Rectal smooth muscle tissue (tissue), 1 donor: Measurements from ENCODE around the gene AK8.

Experiments
- H3K27ac ChIP-seq: one replicate; pipeline ENCODE4 v1.7.0; 2013; ENCODE audit warnings: low read depth, low read length, inconsistent platforms
- H3K27me3 ChIP-seq: one replicate; pipeline ENCODE4 v1.7.0; 2013; ENCODE audit warnings: low read length; ENCODE audit not compliant: control insufficient read depth, insufficient read depth
- H3K36me3 ChIP-seq: one replicate; pipeline ENCODE4 v1.7.0; 2013; ENCODE audit warnings: low read length; ENCODE audit not compliant: control insufficient read depth, insufficient read depth
- H3K4me1 ChIP-seq: one replicate; pipeline ENCODE4 v1.7.0; 2013; ENCODE audit warnings: low read length; ENCODE audit not compliant: control insufficient read depth, insufficient read depth
- H3K4me3 ChIP-seq: one replicate; pipeline ENCODE4 v1.7.0; 2013; ENCODE audit warnings: low read length
- H3K9ac ChIP-seq: one replicate; pipeline ENCODE4 v1.7.0; 2013; ENCODE audit warnings: low read length

Gene AK8

GRCh38 chr9:132763574-132763973 lies 114.5 kb downstream of the AK8 start:
- H3K27me3 ChIP-seq = no peaks in the 10 kb centered on the region
- no peaks in the 10 kb centered on the region for H3K4me1 ChIP-seq
- H3K9ac ChIP-seq = no peak overlapping the region
- H3K4me3 ChIP-seq = no peak overlapping the region
- H3K36me3 ChIP-seq = no peaks in the 10 kb centered on the region
- no peak overlapping the region for H3K27ac ChIP-seq

GRCh38 chr9:132762896-132763295 lies 115.2 kb downstream of the AK8 start:
- no peak overlapping the region for H3K4me3 ChIP-seq
- H3K27ac ChIP-seq = no peak overlapping the region
- no peaks in the 10 kb centered on the region for H3K4me1 ChIP-seq
- no peaks in the 10 kb centered on the region for H3K36me3 ChIP-seq
- no peaks in the 10 kb centered on the region for H3K27me3 ChIP-seq
- no peak overlapping the region for H3K9ac ChIP-seq

GRCh38 chr9:132761602-132762001 lies 116.5 kb downstream of the AK8 start:
- no peak overlapping the region for H3K9ac ChIP-seq
- no peak overlapping the region for H3K4me3 ChIP-seq
- H3K4me1 ChIP-seq = no peaks in the 10 kb centered on the region
- no peaks in the 10 kb centered on the region for H3K36me3 ChIP-seq
- H3K27me3 ChIP-seq = no peaks in the 10 kb centered on the region
- no peak overlapping the region for H3K27ac ChIP-seq

- Histone ChIP-seq H3K27ac (no peak overlapping the region), H3K9ac (no peak overlapping the region), H3K4me3 (no peak overlapping the region), H3K27me3 (no peaks in the 10 kb centered on the region), H3K4me1 (no peaks in the 10 kb centered on the region), H3K36me3 (no peaks in the 10 kb centered on the region)
Observed at GRCh38 chr9:132760057-132760456, 118.0 kb downstream of the AK8 start.

- Histone ChIP-seq H3K4me1 (no peaks in the 10 kb centered on the region), H3K4me3 (no peak overlapping the region), H3K36me3 (no peaks in the 10 kb centered on the region), H3K9ac (no peak overlapping the region), H3K27ac (no peak overlapping the region), H3K27me3 (no peaks in the 10 kb centered on the region)
Observed at GRCh38 chr9:132757016-132757415, 121.1 kb downstream of the AK8 start.

- Histone ChIP-seq H3K36me3 (no peaks in the 10 kb centered on the region), H3K27me3 (no peaks in the 10 kb centered on the region), H3K4me1 (no peaks in the 10 kb centered on the region), H3K4me3 (no peak overlapping the region), H3K27ac (no peak overlapping the region), H3K9ac (no peak overlapping the region)
Observed at GRCh38 chr9:132756214-132756845, 121.8 kb downstream of the AK8 start.

- no peaks in the 10 kb centered on the region for H3K36me3 ChIP-seq
- H3K27ac ChIP-seq = no peak overlapping the region
- H3K27me3 ChIP-seq = no peaks in the 10 kb centered on the region
- H3K4me1 ChIP-seq = no peaks in the 10 kb centered on the region
- no peak overlapping the region for H3K4me3 ChIP-seq
- H3K9ac ChIP-seq = no peak overlapping the region
Observed at GRCh38 chr9:132755096-132755495, 123.0 kb downstream of the AK8 start.

GRCh38 chr9:132754236-132754635 lies 123.8 kb downstream of the AK8 start:
- H3K27me3 ChIP-seq = no peaks in the 10 kb centered on the region
- H3K27ac ChIP-seq = no peak overlapping the region
- H3K4me3 ChIP-seq = no peak overlapping the region
- no peaks in the 10 kb centered on the region for H3K4me1 ChIP-seq
- no peak overlapping the region for H3K9ac ChIP-seq
- no peaks in the 10 kb centered on the region for H3K36me3 ChIP-seq

- H3K9ac ChIP-seq = no peak overlapping the region
- no peaks in the 10 kb centered on the region for H3K4me1 ChIP-seq
- no peaks in the 10 kb centered on the region for H3K36me3 ChIP-seq
- H3K27ac ChIP-seq = no peak overlapping the region
- H3K27me3 ChIP-seq = no peaks in the 10 kb centered on the region
- H3K4me3 ChIP-seq = no peak overlapping the region
Observed at GRCh38 chr9:132753593-132753880, 124.5 kb downstream of the AK8 start.

- no peaks in the 10 kb centered on the region for H3K27me3 ChIP-seq
- H3K4me3 ChIP-seq = no peak overlapping the region
- no peaks in the 10 kb centered on the region for H3K36me3 ChIP-seq
- no peaks in the 10 kb centered on the region for H3K4me1 ChIP-seq
- no peak overlapping the region for H3K9ac ChIP-seq
- no peak overlapping the region for H3K27ac ChIP-seq
Observed at GRCh38 chr9:132752877-132753592, 125.0 kb downstream of the AK8 start.

- no peak overlapping the region for H3K27ac ChIP-seq
- no peaks in the 10 kb centered on the region for H3K27me3 ChIP-seq
- H3K4me1 ChIP-seq = no peaks in the 10 kb centered on the region
- H3K9ac ChIP-seq = no peak overlapping the region
- H3K4me3 ChIP-seq = no peak overlapping the region
- no peaks in the 10 kb centered on the region for H3K36me3 ChIP-seq
Observed at GRCh38 chr9:132750668-132751067, 127.4 kb downstream of the AK8 start.

GRCh38 chr9:132749306-132749705 lies 128.8 kb downstream of the AK8 start:
- H3K27ac ChIP-seq = no peak overlapping the region
- H3K9ac ChIP-seq = no peak overlapping the region
- no peaks in the 10 kb centered on the region for H3K4me1 ChIP-seq
- H3K36me3 ChIP-seq = no peaks in the 10 kb centered on the region
- no peak overlapping the region for H3K4me3 ChIP-seq
- H3K27me3 ChIP-seq = peaks cover 2% of the 10 kb centered on the region

GRCh38 chr9:132748450-132748849 lies 129.6 kb downstream of the AK8 start:
- no peak overlapping the region for H3K27ac ChIP-seq
- H3K36me3 ChIP-seq = no peaks in the 10 kb centered on the region
- H3K9ac ChIP-seq = no peak overlapping the region
- H3K27me3 ChIP-seq = peaks cover 5% of the 10 kb centered on the region
- no peaks in the 10 kb centered on the region for H3K4me1 ChIP-seq
- no peak overlapping the region for H3K4me3 ChIP-seq
